Esophagus muscularis mucosa (tissue), 3 donors: ENCODE measurements around the gene KRT12.

Experiments used
- POLR2A ChIP-seq: fragments of 450-650 bp; IDR thresholded peaks from one replicate; pipeline ENCODE4 v1.6.1; 2017; ENCODE audit warnings: antibody characterized with exemption, moderate library complexity, mild to moderate bottlenecking, low read depth
- TF ChIP-seq, protein P1 (sequence below), 3 experiments: fragments of 200-600 bp in 2 of 3; fragments of 450-650 bp in 1 of 3; sonication (generic) in 2 of 3; IDR thresholded peaks; one replicate each; pipeline ENCODE4 v1.5.1; 2017 to 2019; ENCODE audit warnings: antibody characterized with exemption in 3 of 3, mild to moderate bottlenecking in 2 of 3, moderate library complexity in 1 of 3

DNA sequence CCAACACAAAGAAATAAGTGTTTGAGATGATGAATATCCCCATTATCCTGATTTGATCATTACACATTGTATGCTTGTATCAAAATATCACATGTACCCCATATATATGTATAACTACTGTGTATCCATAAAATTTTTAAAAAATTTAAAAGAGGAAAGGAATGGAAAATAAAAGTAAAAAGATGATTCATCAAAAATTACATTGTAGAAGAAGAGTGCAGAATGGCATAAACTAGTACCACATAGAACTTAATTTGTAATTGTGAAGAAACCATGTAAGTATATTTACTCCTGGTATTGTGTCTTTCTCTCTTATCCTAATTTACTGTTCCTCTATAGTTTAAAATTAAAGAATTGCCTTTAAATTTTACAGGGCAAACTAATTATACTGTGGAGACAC is 33.1 kb downstream of the KRT12 start:
- TF ChIP-seq, protein P1, sequence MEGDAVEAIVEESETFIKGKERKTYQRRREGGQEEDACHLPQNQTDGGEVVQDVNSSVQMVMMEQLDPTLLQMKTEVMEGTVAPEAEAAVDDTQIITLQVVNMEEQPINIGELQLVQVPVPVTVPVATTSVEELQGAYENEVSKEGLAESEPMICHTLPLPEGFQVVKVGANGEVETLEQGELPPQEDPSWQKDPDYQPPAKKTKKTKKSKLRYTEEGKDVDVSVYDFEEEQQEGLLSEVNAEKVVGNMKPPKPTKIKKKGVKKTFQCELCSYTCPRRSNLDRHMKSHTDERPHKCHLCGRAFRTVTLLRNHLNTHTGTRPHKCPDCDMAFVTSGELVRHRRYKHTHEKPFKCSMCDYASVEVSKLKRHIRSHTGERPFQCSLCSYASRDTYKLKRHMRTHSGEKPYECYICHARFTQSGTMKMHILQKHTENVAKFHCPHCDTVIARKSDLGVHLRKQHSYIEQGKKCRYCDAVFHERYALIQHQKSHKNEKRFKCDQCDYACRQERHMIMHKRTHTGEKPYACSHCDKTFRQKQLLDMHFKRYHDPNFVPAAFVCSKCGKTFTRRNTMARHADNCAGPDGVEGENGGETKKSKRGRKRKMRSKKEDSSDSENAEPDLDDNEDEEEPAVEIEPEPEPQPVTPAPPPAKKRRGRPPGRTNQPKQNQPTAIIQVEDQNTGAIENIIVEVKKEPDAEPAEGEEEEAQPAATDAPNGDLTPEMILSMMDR (IDR thresholded peaks at IDR 0.05), result no peak
- no peak for TF ChIP-seq POLR2A
